Spleen (tissue), 7 donors: ENCODE data around the gene ANKFN1.

Experiments
- POLR2AphosphoS5 ChIP-seq, 3 donors: sonication (generic); formaldehyde crosslinking; IDR thresholded peaks; one replicate each; pipeline ENCODE4 v1.5.1; 2017; ENCODE audit warnings: antibody characterized with exemption in 3 of 3
- TF ChIP-seq, protein P1 (sequence below), 11 experiments: fragments of 200-600 bp in 7 of 11; fragments of 450-650 bp in 4 of 11; sonication (generic) in 4 of 11; IDR thresholded peaks in 8 of 11; conservative IDR thresholded peaks in 3 of 11; 1 replicate in 7 of 11; 2 replicates in 4 of 11; pipeline versions ENCODE4 v1.4.0 to v1.8.0; 2016 to 2021; ENCODE audit warnings: antibody characterized with exemption in 11 of 11, inconsistent platforms in 4 of 11, mild to moderate bottlenecking in 1 of 11
- donor health status: DM: no; HTN: no; CAD: no; lungs with moderate emphysema.
- donor health status: DM: no; HTN: no; CAD: no.
- donor health status: DM: no; HTN: no; CAD: no.

DNA sequence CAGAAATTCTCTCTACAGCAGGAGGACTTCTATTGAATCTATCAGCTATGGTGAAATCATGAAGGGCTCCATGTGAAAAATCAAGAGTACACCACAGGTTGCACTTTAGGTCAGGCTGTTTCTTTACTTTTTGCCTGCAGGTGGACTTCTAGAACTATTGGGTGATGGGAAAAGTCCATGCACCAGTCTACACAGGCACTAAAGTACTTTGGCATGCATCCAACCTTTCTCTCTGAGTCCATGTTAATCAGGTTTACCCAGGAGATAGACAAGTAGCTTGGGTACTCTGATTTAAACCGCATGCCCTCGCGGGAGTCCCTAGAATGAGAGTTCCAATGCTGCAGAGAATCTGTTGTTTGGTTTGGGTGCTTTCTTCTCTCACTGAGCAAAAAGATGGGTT, 9.1 kb upstream of the ANKFN1 start:
- TF ChIP-seq, protein P1, sequence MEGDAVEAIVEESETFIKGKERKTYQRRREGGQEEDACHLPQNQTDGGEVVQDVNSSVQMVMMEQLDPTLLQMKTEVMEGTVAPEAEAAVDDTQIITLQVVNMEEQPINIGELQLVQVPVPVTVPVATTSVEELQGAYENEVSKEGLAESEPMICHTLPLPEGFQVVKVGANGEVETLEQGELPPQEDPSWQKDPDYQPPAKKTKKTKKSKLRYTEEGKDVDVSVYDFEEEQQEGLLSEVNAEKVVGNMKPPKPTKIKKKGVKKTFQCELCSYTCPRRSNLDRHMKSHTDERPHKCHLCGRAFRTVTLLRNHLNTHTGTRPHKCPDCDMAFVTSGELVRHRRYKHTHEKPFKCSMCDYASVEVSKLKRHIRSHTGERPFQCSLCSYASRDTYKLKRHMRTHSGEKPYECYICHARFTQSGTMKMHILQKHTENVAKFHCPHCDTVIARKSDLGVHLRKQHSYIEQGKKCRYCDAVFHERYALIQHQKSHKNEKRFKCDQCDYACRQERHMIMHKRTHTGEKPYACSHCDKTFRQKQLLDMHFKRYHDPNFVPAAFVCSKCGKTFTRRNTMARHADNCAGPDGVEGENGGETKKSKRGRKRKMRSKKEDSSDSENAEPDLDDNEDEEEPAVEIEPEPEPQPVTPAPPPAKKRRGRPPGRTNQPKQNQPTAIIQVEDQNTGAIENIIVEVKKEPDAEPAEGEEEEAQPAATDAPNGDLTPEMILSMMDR (IDR thresholded peaks at IDR 0.05 in 8 of 11, conservative IDR thresholded peaks at IDR 0.05 in 3 of 11): no peak
- TF ChIP-seq POLR2AphosphoS5 (IDR thresholded peaks at IDR 0.05): no peak
